ENCODE measurements around the gene UBA3.
A peak's percentile ranks its signal among the peaks of the same experiment; 100 is the strongest.

UBA3 gene

GRCh38 chr3:69080233-69080920 is at the start of gene UBA3:
Gene UBA3, minus strand, starts transcription at chr3:69080365. Its CDS starts 12 bp downstream, at chr3:69080353.
- peak; percentile 83 to 90 for DNase-seq (ENCODE audit: extremely low read depth in 1 of 2, low read depth in 1 of 2)

- DNase-seq (ENCODE audit: extremely low read depth in 1 of 2, low read depth in 1 of 2): no peak
These were observed 49.4 kb upstream of the UBA3 start for GRCh38 chr3:69129531-69129930.

- no peak for DNase-seq (ENCODE audit: extremely low read depth in 1 of 2, low read depth in 1 of 2)
These were observed 48.3 kb upstream of the UBA3 start for GRCh38 chr3:69128509-69128908.

- no peak for DNase-seq (ENCODE audit: extremely low read depth in 1 of 2, low read depth in 1 of 2)
These were observed 46.8 kb upstream of the UBA3 start for GRCh38 chr3:69126999-69127398.

- no peak for DNase-seq (ENCODE audit: extremely low read depth in 1 of 2, low read depth in 1 of 2)
These were observed 46.1 kb upstream of the UBA3 start for GRCh38 chr3:69126216-69126615.

GRCh38 chr3:69122403-69122802 is 42.2 kb upstream of the UBA3 start, which contains the start of gene LMOD3:
Gene LMOD3, minus strand, starts transcription at chr3:69122595. Its CDS starts 209 bp downstream, at chr3:69122386.
- no peak for DNase-seq (ENCODE audit: extremely low read depth in 1 of 2, low read depth in 1 of 2)

GRCh38 chr3:69121950-69122349 is 41.8 kb upstream of the UBA3 start:
- DNase-seq (ENCODE audit: extremely low read depth in 1 of 2, low read depth in 1 of 2): no peak

- no peak for DNase-seq (ENCODE audit: extremely low read depth in 1 of 2, low read depth in 1 of 2)
These were observed 41.3 kb upstream of the UBA3 start for GRCh38 chr3:69121513-69121912.

GRCh38 chr3:69120879-69121464 is 40.8 kb upstream of the UBA3 start:
- DNase-seq (ENCODE audit: extremely low read depth in 1 of 2, low read depth in 1 of 2): peak; percentile 42 to 73

- no peak for DNase-seq (ENCODE audit: extremely low read depth in 1 of 2, low read depth in 1 of 2)
These were observed 39.5 kb upstream of the UBA3 start for GRCh38 chr3:69119681-69120080.

GRCh38 chr3:69119138-69119537 is 39.0 kb upstream of the UBA3 start:
- DNase-seq (ENCODE audit: extremely low read depth in 1 of 2, low read depth in 1 of 2): no peak

- no peak for DNase-seq (ENCODE audit: extremely low read depth in 1 of 2, low read depth in 1 of 2)
These were observed 38.4 kb upstream of the UBA3 start for GRCh38 chr3:69118555-69118954.

GRCh38 chr3:69116897-69117296 is 36.7 kb upstream of the UBA3 start:
- no peak for DNase-seq (ENCODE audit: extremely low read depth in 1 of 2, low read depth in 1 of 2)

- no peak for DNase-seq (ENCODE audit: extremely low read depth in 1 of 2, low read depth in 1 of 2)
These were observed 36.0 kb upstream of the UBA3 start for GRCh38 chr3:69116162-69116561.

GRCh38 chr3:69115731-69116130 is 35.6 kb upstream of the UBA3 start:
- no peak for DNase-seq (ENCODE audit: extremely low read depth in 1 of 2, low read depth in 1 of 2)

GRCh38 chr3:69113536-69113935 is 33.4 kb upstream of the UBA3 start:
- no peak for DNase-seq (ENCODE audit: extremely low read depth in 1 of 2, low read depth in 1 of 2)

- DNase-seq (ENCODE audit: extremely low read depth in 1 of 2, low read depth in 1 of 2): no peak
These were observed 30.9 kb upstream of the UBA3 start for GRCh38 chr3:69110941-69111546.

GRCh38 chr3:69108811-69109210 is 28.6 kb upstream of the UBA3 start:
- no peak for DNase-seq (ENCODE audit: extremely low read depth in 1 of 2, low read depth in 1 of 2)

- DNase-seq (ENCODE audit: extremely low read depth in 1 of 2, low read depth in 1 of 2): no peak
These were observed 27.7 kb upstream of the UBA3 start for GRCh38 chr3:69107841-69108240.

- DNase-seq (ENCODE audit: extremely low read depth in 1 of 2, low read depth in 1 of 2): no peak
These were observed 25.2 kb upstream of the UBA3 start for GRCh38 chr3:69105320-69105719.

GRCh38 chr3:69104586-69104985 is 24.4 kb upstream of the UBA3 start:
- no peak for DNase-seq (ENCODE audit: extremely low read depth in 1 of 2, low read depth in 1 of 2)

- DNase-seq (ENCODE audit: extremely low read depth in 1 of 2, low read depth in 1 of 2): no peak
These were observed 23.0 kb upstream of the UBA3 start for GRCh38 chr3:69103123-69103522.

All from stimulated activated CD8-positive, alpha-beta memory T cell treated with anti-CD3 and anti-CD28 coated beads, Interleukin-7, amount 100 ng/mL, for 48 hours (primary cell).